ENCODE measurements around the gene PEX7.

Gene PEX7

DNA sequence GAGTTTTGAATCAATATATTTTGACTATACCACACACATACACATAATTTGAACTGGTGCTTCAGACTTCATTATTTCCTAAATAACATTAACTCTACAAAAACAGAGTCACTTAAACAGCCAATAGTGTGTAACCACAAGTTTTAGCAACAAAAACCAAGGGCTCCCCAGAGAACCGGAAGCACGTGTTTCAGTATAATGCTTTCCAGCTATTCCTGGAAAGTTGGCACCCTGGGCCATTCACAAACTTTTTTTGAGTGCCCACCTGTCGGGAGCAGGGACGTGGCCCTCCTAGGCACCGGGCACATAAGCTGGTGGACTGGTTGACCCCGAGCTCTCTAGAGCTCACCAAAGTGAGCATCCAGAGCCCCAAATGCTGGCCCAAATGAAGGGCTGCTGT is 97.8 kb downstream of the PEX7 start:
- Histone ChIP-seq H3K27me3 (peaks cover 78% of the 10 kb centered on the region), H3K27ac (no peak overlapping the region), H3K36me3 (no peaks in the 10 kb centered on the region), H3K4me1 (ENCODE audit: control insufficient read depth in 1 of 2, insufficient read depth in 1 of 2, low read depth in 1 of 2, low read length in 1 of 2) (peaks cover 33 to 42% of the 10 kb centered on the region in 2 experiments), H3K9me3 (no peaks in the 10 kb centered on the region), H3K4me3 (ENCODE audit: low read depth in 1 of 2, low read length in 1 of 2) (peak overlapping the region in 1 of 2 experiments; percentile 65)
- TF ChIP-seq, protein P1, sequence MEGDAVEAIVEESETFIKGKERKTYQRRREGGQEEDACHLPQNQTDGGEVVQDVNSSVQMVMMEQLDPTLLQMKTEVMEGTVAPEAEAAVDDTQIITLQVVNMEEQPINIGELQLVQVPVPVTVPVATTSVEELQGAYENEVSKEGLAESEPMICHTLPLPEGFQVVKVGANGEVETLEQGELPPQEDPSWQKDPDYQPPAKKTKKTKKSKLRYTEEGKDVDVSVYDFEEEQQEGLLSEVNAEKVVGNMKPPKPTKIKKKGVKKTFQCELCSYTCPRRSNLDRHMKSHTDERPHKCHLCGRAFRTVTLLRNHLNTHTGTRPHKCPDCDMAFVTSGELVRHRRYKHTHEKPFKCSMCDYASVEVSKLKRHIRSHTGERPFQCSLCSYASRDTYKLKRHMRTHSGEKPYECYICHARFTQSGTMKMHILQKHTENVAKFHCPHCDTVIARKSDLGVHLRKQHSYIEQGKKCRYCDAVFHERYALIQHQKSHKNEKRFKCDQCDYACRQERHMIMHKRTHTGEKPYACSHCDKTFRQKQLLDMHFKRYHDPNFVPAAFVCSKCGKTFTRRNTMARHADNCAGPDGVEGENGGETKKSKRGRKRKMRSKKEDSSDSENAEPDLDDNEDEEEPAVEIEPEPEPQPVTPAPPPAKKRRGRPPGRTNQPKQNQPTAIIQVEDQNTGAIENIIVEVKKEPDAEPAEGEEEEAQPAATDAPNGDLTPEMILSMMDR (IDR thresholded peaks at IDR 0.05), result no peak

DNA sequence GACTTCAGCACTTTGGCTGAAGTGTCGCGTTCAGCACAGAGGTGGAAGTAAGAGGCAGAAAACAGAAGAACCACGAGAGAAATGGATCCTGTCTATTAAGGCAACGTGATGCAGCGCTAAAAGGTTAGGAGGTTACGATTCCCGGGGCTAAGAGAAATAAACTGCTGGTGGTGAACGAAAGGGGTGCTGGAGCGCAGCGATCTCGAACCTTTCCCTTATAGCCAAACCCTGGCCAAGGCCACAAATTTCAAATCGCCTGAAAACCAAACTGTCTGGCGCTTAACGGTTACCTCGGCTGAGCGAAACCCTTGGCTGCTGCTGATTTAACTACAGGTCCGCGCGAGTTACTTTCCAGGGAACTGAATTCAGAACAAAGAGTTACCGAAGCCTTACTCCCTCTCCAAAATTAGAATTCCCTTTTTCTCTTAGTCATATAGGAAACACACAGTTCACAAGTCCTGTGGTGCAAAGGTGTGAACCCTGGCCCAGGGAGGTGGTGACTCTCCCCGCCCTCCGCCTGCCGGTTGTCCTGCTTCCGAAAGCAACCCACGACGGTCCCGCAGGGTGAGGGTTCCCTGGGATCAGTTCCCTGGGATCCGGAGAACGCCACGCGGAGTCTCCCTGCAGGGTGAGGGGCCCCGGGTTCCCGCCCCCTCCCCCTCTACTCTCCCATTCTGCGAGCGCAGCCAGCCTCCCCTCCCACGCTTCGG is 98.4 kb downstream of the PEX7 start:
- no peak overlapping the region for H3K27ac ChIP-seq
- no peaks in the 10 kb centered on the region for H3K9me3 ChIP-seq
- H3K36me3 ChIP-seq, result no peaks in the 10 kb centered on the region
- TF ChIP-seq, protein P1 (IDR thresholded peaks at IDR 0.05), result no peak
- H3K4me3 ChIP-seq (ENCODE audit: low read depth in 1 of 2, low read length in 1 of 2), result peak overlapping the region; percentile 46 to 65
- H3K4me1 ChIP-seq (ENCODE audit: control insufficient read depth in 1 of 2, insufficient read depth in 1 of 2, low read depth in 1 of 2, low read length in 1 of 2), result peaks cover 33 to 42% of the 10 kb centered on the region in 2 experiments
- peaks cover 84% of the 10 kb centered on the region for H3K27me3 ChIP-seq

DNA sequence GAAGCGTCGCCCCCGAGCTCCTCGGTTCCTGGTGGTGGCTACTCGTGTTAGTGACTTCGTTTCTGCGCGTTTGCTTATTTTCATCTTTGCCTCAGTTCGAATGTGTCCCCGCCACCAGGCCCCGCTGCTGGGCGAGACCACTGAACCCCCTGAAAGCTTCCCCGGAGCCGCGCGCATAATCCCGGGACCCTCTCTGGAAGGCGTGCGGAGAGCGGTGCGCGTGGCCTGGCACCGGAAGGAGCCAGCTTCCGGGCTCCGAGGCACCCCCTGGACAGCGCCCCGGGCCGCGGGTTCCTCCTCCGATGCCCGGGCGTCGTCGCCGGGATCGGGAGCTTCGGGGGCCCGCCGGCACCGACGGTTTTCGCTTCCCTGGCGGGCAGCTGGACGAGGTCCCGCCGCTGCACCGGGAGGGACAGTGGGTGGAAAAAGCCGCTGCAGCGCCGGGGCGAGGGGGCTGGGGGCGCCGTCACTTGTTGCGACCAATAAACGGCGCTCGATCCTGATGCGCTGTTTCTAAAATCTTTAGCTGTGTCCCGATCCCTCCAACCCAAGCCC is 99.1 kb downstream of the PEX7 start:
- Histone ChIP-seq H3K9me3 (no peaks in the 10 kb centered on the region), H3K27me3 (peaks cover 91% of the 10 kb centered on the region), H3K4me3 (ENCODE audit: low read depth in 1 of 2, low read length in 1 of 2) (peak overlapping the region; percentile 46 to 65), H3K27ac (no peak overlapping the region), H3K36me3 (no peaks in the 10 kb centered on the region), H3K4me1 (ENCODE audit: control insufficient read depth in 1 of 2, insufficient read depth in 1 of 2, low read depth in 1 of 2, low read length in 1 of 2) (peaks cover 33 to 42% of the 10 kb centered on the region in 2 experiments)
- TF ChIP-seq, protein P1 (IDR thresholded peaks at IDR 0.05), result no peak

DNA sequence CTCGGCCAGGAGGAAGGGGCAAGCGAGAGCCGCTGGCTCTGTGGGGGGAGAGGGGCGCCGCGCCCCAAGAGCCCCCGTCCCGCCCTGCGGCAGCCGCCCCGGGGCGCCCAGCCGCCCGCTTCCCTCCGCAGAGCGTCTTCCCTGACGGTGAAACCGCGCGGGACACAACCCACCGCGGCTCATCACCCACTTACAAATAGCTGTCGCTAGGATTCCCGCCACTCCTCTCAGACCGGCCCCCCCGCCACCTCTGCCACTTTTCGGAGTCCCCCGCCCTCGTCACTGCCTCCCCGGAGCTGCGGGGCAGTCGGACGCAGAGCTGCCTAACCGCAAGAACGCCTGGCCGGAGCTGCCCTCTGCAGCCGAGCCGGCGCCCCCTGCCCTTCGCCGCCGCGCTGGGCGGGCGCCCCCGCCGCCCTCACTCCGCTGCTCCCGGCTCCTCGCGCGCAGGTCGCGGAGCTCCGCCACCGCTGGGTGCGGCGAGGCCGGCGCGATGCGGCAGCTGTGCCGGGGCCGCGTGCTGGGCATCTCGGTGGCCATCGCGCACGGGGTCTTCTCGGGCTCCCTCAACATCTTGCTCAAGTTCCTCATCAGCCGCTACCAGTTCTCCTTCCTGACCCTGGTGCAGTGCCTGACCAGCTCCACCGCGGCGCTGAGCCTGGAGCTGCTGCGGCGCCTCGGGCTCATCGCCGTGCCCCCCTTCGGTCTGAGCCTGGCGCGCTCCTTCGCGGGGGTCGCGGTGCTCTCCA is 99.7 kb downstream of the PEX7 start, which contains the start of gene SLC35D3:
SLC35D3 (plus strand) TSS at position 366 of the 749 bp plus-strand sequence; CDS start at position 494, 128 bp downstream.
- Histone ChIP-seq H3K27ac (no peak within 1 kb of the TSS), H3K9me3 (no peaks in the 10 kb centered on the region), H3K27me3 (peaks cover 97% of the 10 kb centered on the region), H3K36me3 (no peaks in the 10 kb centered on the region), H3K4me1 (ENCODE audit: control insufficient read depth in 1 of 2, insufficient read depth in 1 of 2, low read depth in 1 of 2, low read length in 1 of 2) (peaks cover 33 to 42% of the 10 kb centered on the region in 2 experiments), H3K4me3 (ENCODE audit: low read depth in 1 of 2, low read length in 1 of 2) (peak within 1 kb of the TSS; percentile 46 to 65)
- TF ChIP-seq, protein P1 (IDR thresholded peaks at IDR 0.05), result no peak

DNA sequence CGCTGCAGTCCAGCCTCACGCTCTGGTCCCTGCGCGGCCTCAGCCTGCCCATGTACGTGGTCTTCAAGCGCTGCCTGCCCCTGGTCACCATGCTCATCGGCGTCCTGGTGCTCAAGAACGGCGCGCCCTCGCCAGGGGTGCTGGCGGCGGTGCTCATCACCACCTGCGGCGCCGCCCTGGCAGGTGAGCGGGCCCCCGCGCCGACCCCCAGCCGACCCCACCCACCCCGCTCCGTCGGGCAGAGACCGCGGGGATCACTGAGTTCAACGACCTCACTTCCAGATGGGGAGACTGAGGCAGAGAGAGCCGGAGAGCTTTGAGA is 100.3 kb downstream of the PEX7 start:
- TF ChIP-seq, protein P1 (IDR thresholded peaks at IDR 0.05), result no peak
- Histone ChIP-seq H3K27me3 (peaks cover 100% of the 10 kb centered on the region), H3K4me1 (ENCODE audit: control insufficient read depth in 1 of 2, insufficient read depth in 1 of 2, low read depth in 1 of 2, low read length in 1 of 2) (peaks cover 33 to 42% of the 10 kb centered on the region in 2 experiments)

More for the DNA sequence above, 100.3 kb downstream of the PEX7 start:
- no peaks in the 10 kb centered on the region for H3K36me3 ChIP-seq
- no peaks in the 10 kb centered on the region for H3K9me3 ChIP-seq
- peak overlapping the region; percentile 46 to 65 for H3K4me3 ChIP-seq (ENCODE audit: low read depth in 1 of 2, low read length in 1 of 2)
- no peak overlapping the region for H3K27ac ChIP-seq
